HCT116 (cell line): Measurements from ENCODE around the gene GTPBP1. TPM values are rescaled to one million over a fixed set of nuclear protein-coding genes. Genes with fewer than 3 reads are reported as not detected.

Experiments
- ATAC-seq: fragments of 200-7000 bp; cut with Tn5 transposase; 2 replicates; pipeline ENCODE4 v1.9.1; 2020; ENCODE audit warnings: mild to moderate bottlenecking, moderate library complexity
- BruUV-seq: library from RNA; stranded (reverse); fragments of 400-500 nt; replicated peaks from 2 replicates; lab custom pipeline; 2021; lab: Mats Ljungman, UMichigan
- CTCF ChIA-PET: fragments of 300-600 bp; sonication (Branson Sonifier 250); formaldehyde crosslinking; loops from one replicate; lab custom pipeline; 2021; ENCODE audit warnings: antibody characterized with exemption; lab: Charles Lee
- POLR2A ChIA-PET: fragments of 300-600, 350-600 bp; sonication (Branson Sonifier 250); formaldehyde crosslinking; loops from one replicate; lab custom pipeline; 2021; ENCODE audit warnings: antibody characterized with exemption; lab: Charles Lee
- RAD21 ChIA-PET, 2 experiments: fragments of 300-600 bp; sonication (Branson Sonifier 250); formaldehyde crosslinking; loops; one replicate each; lab custom pipeline; 2023; ENCODE audit warnings: low total read pairs in 2 of 2; ENCODE audit not compliant: uncharacterized antibody in 2 of 2, unreplicated experiment in 2 of 2, low non-redundant PET in 1 of 2; lab: Charles Lee
- DNase-seq: peaks from one replicate; pipeline ENCODE4 v3.0.0-alpha.2; 2010; ENCODE audit warnings: low read depth, low spot score
- H2AFZ ChIP-seq: fragments of 200-600 bp; shearing (Covaris generic), sonication (generic); 2 replicates; pipeline ENCODE4 v1.6.1; 2017; ENCODE audit warnings: low read depth, mixed run types, mixed read lengths, antibody characterized with exemption, low read length; ENCODE audit not compliant: poor library complexity, severe bottlenecking
- H3K27ac ChIP-seq: 2 replicates; pipeline ENCODE4 v1.5.1; 2012; ENCODE audit warnings: low read depth, low read length
- H3K27me3 ChIP-seq: fragments of 200-600 bp; sonication (generic); 2 replicates; pipeline ENCODE4 v1.6.1; 2016; ENCODE audit warnings: mixed run types, low read length, mixed read lengths; ENCODE audit not compliant: insufficient read depth
- H3K36me3 ChIP-seq, 2 experiments: fragments of 200-500 bp in 1 of 2; fragments of 200-600 bp in 1 of 2; sonication (Bioruptor generic) in 1 of 2; sonication (generic) in 1 of 2; 2 replicates each; pipeline versions ENCODE4 v1.5.1 to v1.6.1; 2014 to 2016; ENCODE audit warnings: low read length in 2 of 2, inconsistent platforms in 1 of 2, mixed read lengths in 1 of 2, mixed run types in 1 of 2; ENCODE audit not compliant: insufficient read depth in 2 of 2, control insufficient read depth in 1 of 2
- H3K4me1 ChIP-seq, 2 experiments: fragments of 200-600 bp in 1 of 2; sonication (generic) in 1 of 2; 2 replicates each; pipeline versions ENCODE4 v1.5.1 to v1.6.1; 2012 to 2017; ENCODE audit warnings: low read length in 2 of 2, inconsistent platforms in 1 of 2, mild to moderate bottlenecking in 1 of 2, mixed read lengths in 1 of 2, mixed run types in 1 of 2, moderate library complexity in 1 of 2; ENCODE audit not compliant: insufficient read depth in 2 of 2, control insufficient read depth in 1 of 2
- H3K4me2 ChIP-seq: fragments of 200-600 bp; sonication (generic); 2 replicates; pipeline ENCODE4 v1.6.1; 2017; ENCODE audit warnings: mixed run types, low read length, mixed read lengths
- H3K4me3 ChIP-seq, 2 experiments: fragments of 200-600 bp in 1 of 2; sonication (generic) in 1 of 2; replicated peaks in 1 of 2; 2 replicates each; pipeline ENCODE4 v1.5.1; 2011 to 2016; ENCODE audit warnings: low read length in 2 of 2, control low read depth in 1 of 2, low read depth in 1 of 2, mild to moderate bottlenecking in 1 of 2, mixed read lengths in 1 of 2, mixed run types in 1 of 2
- H3K79me2 ChIP-seq: fragments of 200-600 bp; sonication (generic); 2 replicates; pipeline ENCODE4 v1.6.1; 2017; ENCODE audit warnings: mild to moderate bottlenecking, mixed run types, low read length, moderate library complexity, mixed read lengths; ENCODE audit not compliant: insufficient read depth
- H3K9ac ChIP-seq: fragments of 200-600 bp; sonication (generic); 2 replicates; pipeline ENCODE4 v1.6.1; 2016; ENCODE audit warnings: low read length, mixed read lengths
- H3K9me2 ChIP-seq: fragments of 200-600 bp; sonication (generic), shearing (Covaris generic); 2 replicates; pipeline ENCODE4 v1.6.1; 2017; ENCODE audit warnings: mixed run types, mild to moderate bottlenecking, moderate library complexity; ENCODE audit not compliant: insufficient read depth
- H3K9me3 ChIP-seq, 2 experiments: fragments of 200-500 bp in 1 of 2; fragments of 200-600 bp in 1 of 2; sonication (Bioruptor generic) in 1 of 2; sonication (generic) in 1 of 2; 2 replicates each; pipeline ENCODE4 v1.6.1; 2014 to 2017; ENCODE audit warnings: low read length in 2 of 2, mixed read lengths in 2 of 2, inconsistent platforms in 1 of 2, low read depth in 1 of 2, mild to moderate bottlenecking in 1 of 2, mixed run types in 1 of 2, moderate library complexity in 1 of 2; ENCODE audit not compliant: control insufficient read depth in 1 of 2, insufficient read depth in 1 of 2
- H4K20me1 ChIP-seq: fragments of 200-600 bp; sonication (generic), shearing (Covaris generic); 2 replicates; pipeline ENCODE4 v1.6.1; 2017; ENCODE audit warnings: mixed run types, mild to moderate bottlenecking, moderate library complexity; ENCODE audit not compliant: insufficient read depth
- RAD21 ChIP-seq: IDR thresholded peaks from 2 replicates; pipeline ENCODE4 v1.6.1; 2012; ENCODE audit warnings: low read depth, mild to moderate bottlenecking
- ZBTB33 ChIP-seq: IDR thresholded peaks from 2 replicates; pipeline ENCODE4 v1.6.1; 2011; ENCODE audit warnings: mild to moderate bottlenecking, low read length, moderate library complexity; ENCODE audit not compliant: insufficient replicate concordance; ENCODE audit errors: extremely low read depth
- intact Hi-C: fragments of 100-400 bp; cut with micrococcal nuclease; formaldehyde crosslinking; loops from 2 replicates; pipeline ENCODE4 v1.10.0; 2022
- total RNA-seq: library from RNA; stranded (reverse); gene quantifications from one replicate; pipeline ENCODE4 v1.2.1, GENCODE V29; 2021; ENCODE audit not compliant: unreplicated experiment
- TF ChIP-seq, protein P1 (sequence below), 3 experiments: fragments of 200-600 bp in 1 of 3; sonication (generic) in 1 of 3; IDR thresholded peaks in 2 of 3; conservative IDR thresholded peaks in 1 of 3; 2 replicates each; pipeline ENCODE4 v1.5.1; 2012 to 2017; ENCODE audit warnings: low read depth in 2 of 3, low read length in 2 of 3, antibody characterized with exemption in 1 of 3, borderline replicate concordance in 1 of 3, control low read depth in 1 of 3, mild to moderate bottlenecking in 1 of 3, mixed read lengths in 1 of 3, mixed run types in 1 of 3, moderate library complexity in 1 of 3; ENCODE audit not compliant: insufficient read depth in 1 of 3

GTPBP1 gene
- total RNA-seq, 1 experiment from 2014 or later: 48.2 TPM

DNA sequence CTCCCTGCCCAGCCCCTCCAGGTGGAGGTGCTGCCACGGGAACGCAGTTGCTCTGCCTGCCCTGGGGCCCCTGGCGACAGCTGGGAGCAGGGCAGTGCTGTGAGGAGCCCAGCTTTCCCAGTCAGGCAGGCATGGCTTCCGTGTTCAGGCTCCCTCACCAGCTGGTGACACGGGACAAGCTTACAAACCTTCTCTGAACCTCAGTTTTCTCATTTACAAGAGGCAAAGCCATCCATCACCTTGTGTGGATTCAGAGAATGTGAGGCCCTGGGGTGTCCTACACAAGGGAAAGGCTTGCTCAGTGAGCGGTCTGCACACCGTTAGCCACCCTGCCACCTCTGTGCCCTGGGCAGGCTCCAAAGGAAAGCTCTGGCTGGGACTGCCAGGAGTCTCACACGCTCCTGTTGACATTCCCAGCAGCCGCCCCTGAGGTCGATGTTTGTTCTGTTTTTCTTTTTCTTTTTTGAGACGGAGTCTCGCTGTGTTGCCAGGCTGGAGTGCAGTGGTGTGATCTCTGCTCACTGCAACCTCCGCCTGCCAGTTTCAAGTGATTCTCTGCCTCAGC, 26.6 kb downstream of the GTPBP1 start (continued):
- TF ChIP-seq, protein P1, sequence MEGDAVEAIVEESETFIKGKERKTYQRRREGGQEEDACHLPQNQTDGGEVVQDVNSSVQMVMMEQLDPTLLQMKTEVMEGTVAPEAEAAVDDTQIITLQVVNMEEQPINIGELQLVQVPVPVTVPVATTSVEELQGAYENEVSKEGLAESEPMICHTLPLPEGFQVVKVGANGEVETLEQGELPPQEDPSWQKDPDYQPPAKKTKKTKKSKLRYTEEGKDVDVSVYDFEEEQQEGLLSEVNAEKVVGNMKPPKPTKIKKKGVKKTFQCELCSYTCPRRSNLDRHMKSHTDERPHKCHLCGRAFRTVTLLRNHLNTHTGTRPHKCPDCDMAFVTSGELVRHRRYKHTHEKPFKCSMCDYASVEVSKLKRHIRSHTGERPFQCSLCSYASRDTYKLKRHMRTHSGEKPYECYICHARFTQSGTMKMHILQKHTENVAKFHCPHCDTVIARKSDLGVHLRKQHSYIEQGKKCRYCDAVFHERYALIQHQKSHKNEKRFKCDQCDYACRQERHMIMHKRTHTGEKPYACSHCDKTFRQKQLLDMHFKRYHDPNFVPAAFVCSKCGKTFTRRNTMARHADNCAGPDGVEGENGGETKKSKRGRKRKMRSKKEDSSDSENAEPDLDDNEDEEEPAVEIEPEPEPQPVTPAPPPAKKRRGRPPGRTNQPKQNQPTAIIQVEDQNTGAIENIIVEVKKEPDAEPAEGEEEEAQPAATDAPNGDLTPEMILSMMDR (IDR thresholded peaks at IDR 0.05 in 2 of 3, conservative IDR thresholded peaks at IDR 0.05 in 1 of 3; ENCODE audit: borderline replicate concordance in 1 of 3, insufficient read depth in 1 of 3, low read depth in 2 of 3, low read length in 2 of 3): no peak

DNA sequence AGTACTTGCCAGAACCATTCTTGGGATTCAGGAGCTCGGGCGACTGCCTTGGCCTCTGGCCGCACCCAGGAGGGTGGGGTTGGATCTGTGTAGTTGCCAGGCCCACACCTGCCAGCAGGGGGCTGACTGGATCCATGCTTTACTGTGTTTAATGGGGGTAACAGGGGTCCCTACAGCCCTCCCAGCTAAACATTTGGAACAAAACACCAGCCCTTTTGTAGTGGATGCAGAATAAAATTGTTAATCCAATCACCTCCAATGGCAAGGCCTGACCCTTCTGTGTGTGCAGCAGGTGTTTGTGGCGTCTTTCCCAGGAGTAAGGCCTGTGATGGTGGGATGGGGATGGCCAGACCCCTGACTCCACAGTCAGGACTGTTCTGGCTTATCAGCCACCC, 27.6 kb downstream of the GTPBP1 start:
- H3K27ac ChIP-seq: no peak overlapping the region
- CTCF ChIA-PET: interaction anchor here (1.1 to 3.1 kb wide), 7 partner anchors 9 to 35 kb away, joined by 3 to 19 read pairs (median 6); no protein-coding TSS in a partner anchor
- ATAC-seq (peak; percentile 80), DNase-seq (no peak)
- no peak overlapping the region for H3K4me3 ChIP-seq
- H3K4me1 ChIP-seq: peaks cover 0 to 4% of the 10 kb centered on the region in 2 experiments; a peak in 1 of 4 replicates
- no peak overlapping the region for H2AFZ ChIP-seq
- TF ChIP-seq ZBTB33: no peak
- TF ChIP-seq, protein P1 (IDR thresholded peaks at IDR 0.05 in 2 of 3, conservative IDR thresholded peaks at IDR 0.05 in 1 of 3; ENCODE audit: borderline replicate concordance in 1 of 3, insufficient read depth in 1 of 3, low read depth in 2 of 3, low read length in 2 of 3): peak; percentile 55 to 92 (median 86); a peak in 5 of 6 replicates
- TF ChIP-seq RAD21: peak; percentile 69
- no peaks in the 10 kb centered on the region for H3K27me3 ChIP-seq
- H3K9ac ChIP-seq: no peak overlapping the region
- POLR2A ChIA-PET: interaction anchor here (1.6 kb wide), 1 partner anchor 16 kb away, joined by 3 read pairs; no protein-coding TSS in a partner anchor
- no peak overlapping the region for H3K4me2 ChIP-seq
- H3K9me2 ChIP-seq: no peaks in the 10 kb centered on the region
- RAD21 ChIA-PET: interaction anchor here in 1 of 2 experiments (1.1 kb wide), 1 partner anchor 33 kb away, joined by 3 read pairs; no protein-coding TSS in a partner anchor
- H3K79me2 ChIP-seq: no peaks in the 10 kb centered on the region
- H3K36me3 ChIP-seq: peaks cover 27 to 39% of the 10 kb centered on the region in 2 experiments; a peak in 3 of 4 replicates
- no peaks in the 10 kb centered on the region for H4K20me1 ChIP-seq
- no peaks in the 10 kb centered on the region for H3K9me3 ChIP-seq
- intact Hi-C loops: no loop called here
- BruUV-seq: no TSS peak
